ENCODE data around the gene TRIM66.

The TRIM66 gene

DNA sequence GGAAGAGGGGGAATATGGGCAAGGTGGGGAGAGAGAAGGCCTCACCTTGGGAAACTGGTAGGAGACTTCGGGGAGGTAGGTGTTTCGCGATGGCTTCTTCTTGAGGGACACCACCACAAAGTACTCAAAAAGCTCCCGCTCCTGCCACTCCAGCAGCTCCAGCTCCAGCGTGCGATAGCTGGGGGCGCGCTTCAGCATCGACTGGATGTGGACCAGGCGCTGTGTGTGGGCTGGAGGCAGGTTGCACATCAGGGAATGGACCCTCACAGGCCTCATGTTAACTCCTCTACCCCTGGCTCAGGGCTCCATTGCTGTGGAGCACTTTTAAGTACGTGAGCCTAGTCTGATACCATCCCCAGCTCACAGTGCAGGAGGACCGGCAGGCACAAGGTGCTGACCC is 30.0 kb upstream of the TRIM66 start:
- no peak overlapping the region for H3K9ac ChIP-seq (ENCODE audit: low read depth, low read length, poor library complexity, severe bottlenecking)
- no peaks in the 10 kb centered on the region for H3K27me3 ChIP-seq (ENCODE audit: insufficient read depth, low read length, poor library complexity, severe bottlenecking)
- TF ChIP-seq EZH2phosphoT487 (IDR thresholded peaks at IDR 0.05; ENCODE audit: borderline replicate concordance), result no peak
- TF ChIP-seq, protein P1, sequence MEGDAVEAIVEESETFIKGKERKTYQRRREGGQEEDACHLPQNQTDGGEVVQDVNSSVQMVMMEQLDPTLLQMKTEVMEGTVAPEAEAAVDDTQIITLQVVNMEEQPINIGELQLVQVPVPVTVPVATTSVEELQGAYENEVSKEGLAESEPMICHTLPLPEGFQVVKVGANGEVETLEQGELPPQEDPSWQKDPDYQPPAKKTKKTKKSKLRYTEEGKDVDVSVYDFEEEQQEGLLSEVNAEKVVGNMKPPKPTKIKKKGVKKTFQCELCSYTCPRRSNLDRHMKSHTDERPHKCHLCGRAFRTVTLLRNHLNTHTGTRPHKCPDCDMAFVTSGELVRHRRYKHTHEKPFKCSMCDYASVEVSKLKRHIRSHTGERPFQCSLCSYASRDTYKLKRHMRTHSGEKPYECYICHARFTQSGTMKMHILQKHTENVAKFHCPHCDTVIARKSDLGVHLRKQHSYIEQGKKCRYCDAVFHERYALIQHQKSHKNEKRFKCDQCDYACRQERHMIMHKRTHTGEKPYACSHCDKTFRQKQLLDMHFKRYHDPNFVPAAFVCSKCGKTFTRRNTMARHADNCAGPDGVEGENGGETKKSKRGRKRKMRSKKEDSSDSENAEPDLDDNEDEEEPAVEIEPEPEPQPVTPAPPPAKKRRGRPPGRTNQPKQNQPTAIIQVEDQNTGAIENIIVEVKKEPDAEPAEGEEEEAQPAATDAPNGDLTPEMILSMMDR (conservative IDR thresholded peaks at IDR 0.05; ENCODE audit: low read length), result no peak
- H3K4me1 ChIP-seq (ENCODE audit: insufficient read depth, low read length, poor library complexity, severe bottlenecking), result no peaks in the 10 kb centered on the region
- H3K9me2 ChIP-seq (replicated peaks; ENCODE audit: low read depth, low read length), result no peaks in the 10 kb centered on the region
- no peaks in the 10 kb centered on the region for H3K79me2 ChIP-seq (ENCODE audit: insufficient read depth, low read length)
- H3K9me3 ChIP-seq (ENCODE audit: insufficient read depth, low read depth, low read length), result no peaks in the 10 kb centered on the region
- no peaks in the 10 kb centered on the region for H3K36me3 ChIP-seq (ENCODE audit: insufficient read depth, low read length)
- H3F3A ChIP-seq (ENCODE audit: low read depth), result no peaks in the 10 kb centered on the region
- H4K20me1 ChIP-seq (ENCODE audit: insufficient read depth, low read length, poor library complexity, severe bottlenecking), result no peaks in the 10 kb centered on the region
- no peak overlapping the region for H3K4me2 ChIP-seq (ENCODE audit: low read depth, low read length, poor library complexity, severe bottlenecking)
- H3K4me3 ChIP-seq (ENCODE audit: low read length, poor library complexity, severe bottlenecking), result no peak overlapping the region
- H2AFZ ChIP-seq (ENCODE audit: low read length), result no peak overlapping the region

DNA sequence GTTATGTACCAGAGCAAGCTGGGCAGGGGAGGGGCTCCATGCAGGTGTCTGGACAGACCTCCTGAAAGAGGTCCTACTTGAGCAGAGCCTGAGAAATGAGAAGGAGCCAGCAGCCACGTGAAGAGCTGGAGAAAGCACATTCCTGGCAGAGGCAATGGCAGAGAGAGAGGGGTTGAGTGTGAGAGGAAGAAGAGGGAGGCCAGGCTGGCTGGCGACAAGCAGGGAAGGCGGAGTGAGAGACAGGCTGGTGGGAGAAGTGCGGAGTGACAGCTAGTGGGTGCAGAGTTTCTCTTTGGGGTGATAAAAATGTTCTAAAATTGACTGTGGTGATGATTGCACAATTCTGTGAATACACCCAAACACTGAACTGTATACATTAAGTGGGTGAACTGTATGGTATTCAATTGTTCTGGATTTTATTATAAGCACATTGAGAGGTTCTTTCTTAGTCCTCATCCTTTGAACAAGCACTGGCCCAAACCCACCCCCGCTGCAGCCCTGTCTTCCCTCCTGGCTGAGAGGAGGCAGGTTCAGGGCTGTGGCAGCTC is 29.5 kb upstream of the TRIM66 start:
- Histone ChIP-seq H3K79me2 (ENCODE audit: insufficient read depth, low read length) (no peaks in the 10 kb centered on the region), H3K9me3 (ENCODE audit: insufficient read depth, low read depth, low read length) (no peaks in the 10 kb centered on the region), H3F3A (ENCODE audit: low read depth) (no peaks in the 10 kb centered on the region), H3K4me2 (ENCODE audit: low read depth, low read length, poor library complexity, severe bottlenecking) (no peak overlapping the region), H3K9me2 (replicated peaks; ENCODE audit: low read depth, low read length) (no peaks in the 10 kb centered on the region), H3K36me3 (ENCODE audit: insufficient read depth, low read length) (no peaks in the 10 kb centered on the region), H3K4me3 (ENCODE audit: low read length, poor library complexity, severe bottlenecking) (no peak overlapping the region), H3K9ac (ENCODE audit: low read depth, low read length, poor library complexity, severe bottlenecking) (no peak overlapping the region), H2AFZ (ENCODE audit: low read length) (no peak overlapping the region), H3K27me3 (ENCODE audit: insufficient read depth, low read length, poor library complexity, severe bottlenecking) (no peaks in the 10 kb centered on the region), H3K4me1 (ENCODE audit: insufficient read depth, low read length, poor library complexity, severe bottlenecking) (no peaks in the 10 kb centered on the region), H4K20me1 (ENCODE audit: insufficient read depth, low read length, poor library complexity, severe bottlenecking) (no peaks in the 10 kb centered on the region)
- TF ChIP-seq EZH2phosphoT487 (IDR thresholded peaks at IDR 0.05; ENCODE audit: borderline replicate concordance), result no peak
- TF ChIP-seq, protein P1 (conservative IDR thresholded peaks at IDR 0.05; ENCODE audit: low read length), result no peak

DNA sequence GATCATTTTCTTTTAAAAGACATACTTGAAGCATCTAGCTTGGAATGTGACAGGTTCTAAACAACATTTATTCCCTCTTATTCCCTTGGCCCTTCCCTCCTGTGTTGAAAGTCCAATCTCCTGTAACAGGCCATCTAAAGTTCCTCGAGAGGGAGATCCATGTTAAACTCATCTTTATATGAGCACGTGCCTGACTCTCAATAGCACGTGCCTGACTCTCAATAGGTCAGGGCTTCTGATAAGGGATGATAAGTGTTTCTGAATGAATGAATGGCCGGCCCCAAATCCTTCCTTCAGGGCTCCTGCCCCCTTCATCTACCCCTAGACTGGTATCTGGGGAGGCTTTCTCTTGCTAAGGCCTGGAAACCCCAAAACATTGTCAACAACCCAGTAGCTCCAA is 27.3 kb upstream of the TRIM66 start:
- no peaks in the 10 kb centered on the region for H3K27me3 ChIP-seq (ENCODE audit: insufficient read depth, low read length, poor library complexity, severe bottlenecking)
- H3K36me3 ChIP-seq (ENCODE audit: insufficient read depth, low read length), result no peaks in the 10 kb centered on the region
- no peak overlapping the region for H3K4me3 ChIP-seq (ENCODE audit: low read length, poor library complexity, severe bottlenecking)
- H3K9me2 ChIP-seq (replicated peaks; ENCODE audit: low read depth, low read length), result no peaks in the 10 kb centered on the region
- no peaks in the 10 kb centered on the region for H3K9me3 ChIP-seq (ENCODE audit: insufficient read depth, low read depth, low read length)
- H3K9ac ChIP-seq (ENCODE audit: low read depth, low read length, poor library complexity, severe bottlenecking), result no peak overlapping the region
- TF ChIP-seq EZH2phosphoT487 (IDR thresholded peaks at IDR 0.05; ENCODE audit: borderline replicate concordance), result no peak
- TF ChIP-seq, protein P1 (conservative IDR thresholded peaks at IDR 0.05; ENCODE audit: low read length), result no peak
- no peaks in the 10 kb centered on the region for H4K20me1 ChIP-seq (ENCODE audit: insufficient read depth, low read length, poor library complexity, severe bottlenecking)
- H3K4me2 ChIP-seq (ENCODE audit: low read depth, low read length, poor library complexity, severe bottlenecking), result no peak overlapping the region
- H3F3A ChIP-seq (ENCODE audit: low read depth), result no peaks in the 10 kb centered on the region
- H3K79me2 ChIP-seq (ENCODE audit: insufficient read depth, low read length), result no peaks in the 10 kb centered on the region
- H3K4me1 ChIP-seq (ENCODE audit: insufficient read depth, low read length, poor library complexity, severe bottlenecking), result no peaks in the 10 kb centered on the region
- no peak overlapping the region for H2AFZ ChIP-seq (ENCODE audit: low read length)

Measured in Loucy (cell line).